Nephron progenitor cell (in vitro differentiated cells): ENCODE results near the gene CRTC3.
"Not testable (repeated sequence)": the region's sequence is repeated elsewhere in the genome, so short reads cannot be mapped to it uniquely, and the experiment has no call there.

ENCODE experiments used
- DNase-seq: peaks from one replicate; pipeline ENCODE4 v3.0.0; 2021
- H3K27ac Mint-ChIP-seq: 2 replicates; pipeline ENCODE4 v1.8.0; 2021; ENCODE audit warnings: mild to moderate bottlenecking, moderate library complexity, mixed read lengths
- H3K27me3 Mint-ChIP-seq: 2 replicates; pipeline ENCODE4 v1.8.0; 2021; ENCODE audit warnings: mild to moderate bottlenecking, low read depth, mixed read lengths; ENCODE audit not compliant: poor library complexity
- H3K36me3 Mint-ChIP-seq: 2 replicates; pipeline ENCODE4 v1.8.0; 2021; ENCODE audit warnings: low read depth, mixed read lengths
- H3K4me1 Mint-ChIP-seq: 2 replicates; pipeline ENCODE4 v1.8.0; 2021; ENCODE audit warnings: mixed read lengths
- H3K4me3 Mint-ChIP-seq: 2 replicates; pipeline ENCODE4 v1.8.0; 2021; ENCODE audit warnings: mild to moderate bottlenecking, moderate library complexity, mixed read lengths
- H3K9me3 Mint-ChIP-seq: 2 replicates; pipeline ENCODE4 v1.8.0; 2021; ENCODE audit warnings: mild to moderate bottlenecking, moderate library complexity, mixed read lengths
- TF ChIP-seq, protein P1 (sequence below): fragments of 200-600 bp; sonication (generic); IDR thresholded peaks from 2 replicates; pipeline ENCODE4 v1.5.0; 2021; ENCODE audit warnings: antibody characterized with exemption

Gene CRTC3

DNA sequence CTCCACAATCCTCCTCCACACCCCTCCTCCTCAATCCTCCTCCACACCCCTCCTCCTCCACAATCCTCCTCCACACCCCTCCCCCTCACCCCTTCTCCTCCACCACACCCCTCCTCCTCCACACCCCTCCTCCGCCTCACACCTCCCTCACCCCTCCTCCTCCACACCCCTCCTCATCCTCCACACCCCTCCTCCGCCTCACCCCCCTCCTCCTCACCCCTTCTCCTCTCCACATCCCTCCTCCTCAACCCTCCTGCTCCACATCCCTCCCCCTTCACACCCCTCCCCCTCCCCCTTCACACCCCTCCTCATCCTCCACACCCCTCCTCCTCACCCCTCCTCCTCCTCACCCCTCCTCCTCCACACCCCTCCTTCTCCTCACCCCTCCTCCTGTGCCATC lies 117.6 kb downstream of the CRTC3 start:
- TF ChIP-seq, protein P1, sequence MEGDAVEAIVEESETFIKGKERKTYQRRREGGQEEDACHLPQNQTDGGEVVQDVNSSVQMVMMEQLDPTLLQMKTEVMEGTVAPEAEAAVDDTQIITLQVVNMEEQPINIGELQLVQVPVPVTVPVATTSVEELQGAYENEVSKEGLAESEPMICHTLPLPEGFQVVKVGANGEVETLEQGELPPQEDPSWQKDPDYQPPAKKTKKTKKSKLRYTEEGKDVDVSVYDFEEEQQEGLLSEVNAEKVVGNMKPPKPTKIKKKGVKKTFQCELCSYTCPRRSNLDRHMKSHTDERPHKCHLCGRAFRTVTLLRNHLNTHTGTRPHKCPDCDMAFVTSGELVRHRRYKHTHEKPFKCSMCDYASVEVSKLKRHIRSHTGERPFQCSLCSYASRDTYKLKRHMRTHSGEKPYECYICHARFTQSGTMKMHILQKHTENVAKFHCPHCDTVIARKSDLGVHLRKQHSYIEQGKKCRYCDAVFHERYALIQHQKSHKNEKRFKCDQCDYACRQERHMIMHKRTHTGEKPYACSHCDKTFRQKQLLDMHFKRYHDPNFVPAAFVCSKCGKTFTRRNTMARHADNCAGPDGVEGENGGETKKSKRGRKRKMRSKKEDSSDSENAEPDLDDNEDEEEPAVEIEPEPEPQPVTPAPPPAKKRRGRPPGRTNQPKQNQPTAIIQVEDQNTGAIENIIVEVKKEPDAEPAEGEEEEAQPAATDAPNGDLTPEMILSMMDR: no peak
- H3K9me3 Mint-ChIP-seq: peaks cover 4% of the 10 kb centered on the region
- H3K36me3 Mint-ChIP-seq: peaks cover 27% of the 10 kb centered on the region
- no peaks in the 10 kb centered on the region for H3K27me3 Mint-ChIP-seq
- H3K4me1 Mint-ChIP-seq: peaks cover 7% of the 10 kb centered on the region
- no peak overlapping the region for H3K4me3 Mint-ChIP-seq
- H3K27ac Mint-ChIP-seq: no peak overlapping the region
- DNase-seq: no peak

DNA sequence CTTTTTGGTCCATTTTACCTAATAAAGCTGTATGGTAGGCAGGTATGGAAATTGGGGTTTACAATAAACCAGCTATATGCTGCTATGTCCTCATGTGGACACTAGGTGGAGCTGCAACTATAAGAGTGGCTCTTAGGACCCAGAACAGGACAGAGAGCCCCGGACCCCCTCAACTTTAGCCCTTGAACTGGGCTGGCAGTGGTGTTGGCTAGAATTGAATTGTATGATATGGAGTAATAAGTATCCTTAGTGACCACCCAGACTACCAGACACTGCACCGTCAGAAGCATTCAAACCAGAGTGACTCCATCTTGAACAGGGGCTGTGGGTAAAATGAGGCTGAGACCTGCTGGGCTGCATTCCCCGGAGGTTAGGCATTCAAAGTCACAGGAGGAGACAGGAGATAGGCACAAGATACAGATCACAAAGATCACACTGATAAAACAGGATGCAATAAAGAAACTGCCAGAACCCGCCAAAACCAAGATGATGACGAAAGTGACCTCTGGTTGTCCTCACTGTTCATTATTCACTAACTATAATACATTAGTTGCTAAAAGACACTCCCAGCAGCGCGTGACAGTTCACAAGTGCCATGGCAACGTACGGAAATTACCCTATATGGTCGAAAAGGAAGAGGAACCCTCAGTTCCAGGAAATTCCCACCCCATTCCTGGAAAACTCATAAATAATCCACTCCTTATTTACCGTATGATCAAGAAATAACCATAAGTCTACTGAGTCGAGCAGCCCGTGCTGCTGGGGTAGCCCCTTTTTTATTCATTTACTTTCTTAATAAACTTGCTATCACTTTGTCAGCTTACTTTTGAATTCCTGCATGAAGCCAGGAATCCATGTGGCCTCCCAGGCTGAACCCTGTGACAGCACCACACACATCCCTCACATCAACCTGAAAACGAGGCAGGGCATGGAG lies 118.7 kb downstream of the CRTC3 start:
- Mint-ChIP-seq H3K36me3 (peaks cover 17% of the 10 kb centered on the region), H3K27ac (no peak overlapping the region), H3K4me1 (peaks cover 7% of the 10 kb centered on the region), H3K4me3 (no peak overlapping the region), H3K27me3 (no peaks in the 10 kb centered on the region), H3K9me3 (peaks cover 4% of the 10 kb centered on the region)
- TF ChIP-seq, protein P1: peak; percentile 89
- peak; percentile 61 for DNase-seq

DNA sequence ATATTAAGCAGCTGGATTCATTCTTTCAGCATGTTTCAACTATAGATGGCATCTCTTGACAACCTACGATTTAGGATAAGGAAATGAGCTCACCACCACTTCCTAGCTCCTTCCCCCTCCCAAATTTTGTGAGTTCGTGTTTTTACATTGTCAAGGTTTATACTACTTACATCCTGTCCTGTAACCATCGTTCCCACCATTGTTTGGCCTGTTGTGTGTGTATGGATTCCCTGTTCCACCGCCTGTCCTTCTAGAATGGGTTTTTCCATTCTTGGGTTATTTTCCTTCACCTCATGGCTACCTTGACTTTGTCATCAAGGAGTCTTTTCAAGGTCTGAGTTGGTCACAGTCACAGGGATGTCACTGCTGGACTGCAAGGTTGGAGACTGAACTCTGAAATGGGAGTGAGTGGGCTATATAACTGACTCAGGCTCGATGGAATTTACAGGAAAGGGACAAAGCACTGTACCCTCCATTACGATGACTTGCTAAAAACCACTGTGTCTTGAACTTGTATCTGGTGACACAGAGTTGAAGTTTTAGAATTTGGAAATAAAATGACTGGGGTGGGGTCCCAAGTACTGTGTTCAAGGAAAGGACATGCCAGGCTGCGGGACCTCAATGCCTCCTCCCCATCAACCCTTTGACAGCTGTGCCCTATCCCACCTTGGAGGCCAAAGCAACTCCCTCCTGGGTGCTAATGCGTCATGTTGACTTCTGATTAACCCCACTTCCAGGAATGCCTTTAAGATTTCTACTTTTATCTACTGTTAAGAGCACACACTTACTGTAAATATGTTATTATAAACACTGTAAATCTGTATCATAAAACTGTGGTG lies 120.6 kb downstream of the CRTC3 start:
- no peak overlapping the region for H3K27ac Mint-ChIP-seq
- no peaks in the 10 kb centered on the region for H3K27me3 Mint-ChIP-seq
- DNase-seq: no peak
- TF ChIP-seq, protein P1: no peak
- H3K4me3 Mint-ChIP-seq: no peak overlapping the region
- H3K36me3 Mint-ChIP-seq: no peaks in the 10 kb centered on the region
- H3K9me3 Mint-ChIP-seq: no peaks in the 10 kb centered on the region
- peaks cover 7% of the 10 kb centered on the region for H3K4me1 Mint-ChIP-seq

DNA sequence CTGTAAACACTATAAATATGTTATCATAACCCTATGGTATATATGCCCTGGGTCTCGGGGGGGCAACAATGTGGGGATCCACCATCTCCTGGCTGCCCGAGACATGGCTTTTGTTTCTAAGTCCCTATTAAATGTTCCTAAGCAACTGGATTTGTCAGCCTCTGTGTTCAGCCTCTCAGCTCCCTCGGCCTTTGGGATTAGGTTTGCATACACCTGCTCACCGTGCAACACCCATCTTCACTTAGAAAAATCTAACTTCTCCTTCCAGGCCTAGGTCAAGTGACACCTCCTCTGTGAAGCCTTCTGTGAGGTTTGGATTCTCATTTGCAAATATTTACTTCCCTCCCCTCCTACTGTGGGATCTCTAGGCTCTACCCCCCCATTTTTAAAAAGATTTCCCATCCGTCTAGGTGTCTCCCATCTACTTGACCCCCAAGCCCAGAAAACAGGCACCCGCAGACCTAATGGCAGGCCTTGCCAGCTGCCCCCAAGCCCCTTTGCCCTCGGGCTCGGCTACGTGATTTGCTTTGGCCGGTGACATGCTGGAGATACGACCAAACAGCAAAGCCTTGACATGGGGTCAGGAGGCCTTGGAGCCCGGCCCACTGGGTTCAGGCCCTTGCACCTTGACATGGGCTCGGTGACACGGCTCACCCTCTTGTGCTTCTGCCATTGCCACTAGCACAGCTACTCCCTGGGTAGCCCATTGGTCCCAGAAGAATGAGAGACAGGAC lies 121.4 kb downstream of the CRTC3 start:
- TF ChIP-seq, protein P1: no peak
- no peaks in the 10 kb centered on the region for H3K9me3 Mint-ChIP-seq
- H3K36me3 Mint-ChIP-seq: no peaks in the 10 kb centered on the region
- H3K4me3 Mint-ChIP-seq: no peak overlapping the region
- H3K4me1 Mint-ChIP-seq: peaks cover 7% of the 10 kb centered on the region
- DNase-seq: no peak
- H3K27ac Mint-ChIP-seq: no peak overlapping the region
- H3K27me3 Mint-ChIP-seq: peaks cover 1% of the 10 kb centered on the region

DNA sequence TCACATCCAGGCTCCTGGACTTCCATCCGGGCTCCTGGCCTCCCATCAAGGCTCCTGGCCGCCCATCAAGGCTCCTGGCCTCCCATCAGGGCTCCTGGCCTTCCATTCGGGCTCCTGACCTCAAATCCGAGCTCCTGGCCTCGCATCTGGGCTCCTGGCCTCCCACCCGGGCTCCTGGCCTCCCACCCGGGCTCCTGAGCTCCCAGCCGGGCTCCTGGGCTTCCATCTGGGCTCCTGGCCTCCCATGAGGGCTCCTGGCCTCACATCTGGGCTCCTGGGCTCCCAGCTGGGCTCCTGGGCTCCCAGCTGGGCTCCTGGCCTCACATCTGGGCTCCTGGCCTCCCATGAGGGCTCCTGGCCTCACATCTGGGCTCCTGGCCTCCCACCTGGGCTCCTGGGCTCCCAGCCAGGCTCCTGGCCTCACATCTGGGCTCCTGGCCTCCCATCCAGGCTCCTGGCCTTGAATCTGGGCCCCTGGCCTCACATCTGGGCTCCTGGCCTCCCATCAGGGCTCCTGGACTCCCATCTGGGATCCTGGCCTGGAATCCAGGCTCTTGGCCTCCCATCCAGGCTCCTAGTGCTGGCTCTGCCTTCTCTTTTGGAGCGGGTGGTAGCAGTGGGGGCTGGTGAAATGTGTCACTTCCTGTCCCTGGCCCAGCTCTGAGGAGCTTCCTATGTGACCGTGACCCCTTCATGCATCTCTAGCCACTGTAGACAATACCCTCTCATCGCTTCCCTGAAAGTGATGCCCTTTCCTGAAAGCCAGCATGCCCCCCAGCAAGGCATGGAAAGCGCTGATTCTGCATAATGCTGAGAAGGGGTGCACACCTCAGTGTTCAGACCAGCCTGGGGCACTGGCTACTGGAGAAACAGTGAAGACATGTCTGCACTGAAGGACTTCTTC lies 124.8 kb downstream of the CRTC3 start:
- H3K27me3 Mint-ChIP-seq: peaks cover 11% of the 10 kb centered on the region
- TF ChIP-seq, protein P1: no peak
- H3K9me3 Mint-ChIP-seq: no peaks in the 10 kb centered on the region
- H3K4me1 Mint-ChIP-seq: peaks cover 4% of the 10 kb centered on the region
- H3K27ac Mint-ChIP-seq: no peak overlapping the region
- H3K4me3 Mint-ChIP-seq: no peak overlapping the region
- DNase-seq: no peak
- no peaks in the 10 kb centered on the region for H3K36me3 Mint-ChIP-seq

DNA sequence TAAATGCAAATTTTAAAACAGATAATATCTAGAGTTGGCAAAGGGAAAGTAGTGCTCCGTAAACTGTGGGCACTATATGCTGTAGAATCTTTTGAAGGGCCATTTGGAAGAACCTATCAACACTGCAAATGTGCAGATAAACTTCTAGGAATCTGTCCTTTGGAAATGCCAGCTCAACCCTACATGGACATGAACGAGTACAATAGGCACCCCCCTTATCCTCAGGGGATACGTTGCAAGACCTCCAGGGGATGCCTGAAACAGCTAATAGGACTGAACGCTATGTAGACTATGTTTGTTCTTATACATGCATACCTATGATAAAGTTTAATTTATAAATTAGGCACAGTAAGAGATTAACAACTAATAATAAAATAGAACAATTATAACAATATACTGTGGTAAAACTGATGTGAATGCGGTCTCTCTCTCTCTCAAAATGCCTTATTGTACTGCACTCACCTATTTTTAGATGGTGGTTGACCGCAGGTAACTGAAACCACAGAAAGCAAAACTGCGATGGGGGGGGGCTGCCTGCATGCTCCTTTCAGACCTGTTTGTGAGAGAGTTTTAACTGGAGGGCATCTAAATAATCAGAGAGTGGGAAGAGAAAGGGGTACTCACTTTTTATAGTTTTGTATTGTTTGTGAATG lies 127.9 kb downstream of the CRTC3 start:
- not testable (repeated sequence) for H3K9me3 Mint-ChIP-seq, DNase-seq, H3K27ac Mint-ChIP-seq, H3K4me3 Mint-ChIP-seq, H3K36me3 Mint-ChIP-seq
- Mint-ChIP-seq H3K27me3 (peaks cover 11% of the 10 kb centered on the region), H3K4me1 (peaks cover 21% of the 10 kb centered on the region)
